ENCODE results near the gene IL4R.

- TF ChIP-seq CTCF (IDR thresholded peaks at IDR 0.05) (no peak), EP300 (IDR thresholded peaks at IDR 0.05) (no peak)
These were observed 46.6 kb upstream of the IL4R start for GRCh38 chr16:27267037-27267677.
